Measurements from ENCODE around the gene ANKRD13D. TPM values are rescaled to one million over a fixed set of nuclear protein-coding genes. Genes with fewer than 3 reads are reported as not detected.

The ANKRD13D gene
- total RNA-seq, 1 donor from 2014 or later, result 192 TPM

GRCh38 chr11:67314218-67314617 lies 25.1 kb downstream of the ANKRD13D start:
- intact Hi-C loops (cut with micrococcal nuclease), result loop anchor here (10.0 kb wide), 1 partner anchor 229 kb away; no protein-coding TSS in a partner anchor

- intact Hi-C loops (cut with micrococcal nuclease), result loop anchor here (10.0 kb wide), 1 partner anchor 231 kb away; no protein-coding TSS in a partner anchor
Measured at GRCh38 chr11:67315325-67315909, 26.3 kb downstream of the ANKRD13D start.

GRCh38 chr11:67316882-67317204 lies 27.7 kb downstream of the ANKRD13D start:
- intact Hi-C loops (cut with micrococcal nuclease), result loop anchor here (1.0 to 10.0 kb wide), 7 partner anchors 14 to 232 kb away; partner anchors contain the start of genes GRK2, POLD4 and SSH3

- intact Hi-C loops (cut with micrococcal nuclease), result loop anchor here (1.0 to 10.0 kb wide), 7 partner anchors 15 to 233 kb away; partner anchors contain the start of genes GRK2, POLD4 and SSH3
Measured at GRCh38 chr11:67317205-67317887, 28.2 kb downstream of the ANKRD13D start.

- intact Hi-C loops (cut with micrococcal nuclease), result loop anchor here (1.0 to 10.0 kb wide), 7 partner anchors 15 to 233 kb away; partner anchors contain the start of genes GRK2, POLD4 and SSH3
Measured at GRCh38 chr11:67317888-67318555, 28.9 kb downstream of the ANKRD13D start.

GRCh38 chr11:67318876-67319275 lies 29.8 kb downstream of the ANKRD13D start:
- intact Hi-C loops (cut with micrococcal nuclease), result loop anchor here (10.0 kb wide), 1 partner anchor 234 kb away; no protein-coding TSS in a partner anchor

GRCh38 chr11:67320011-67320410 lies 30.9 kb downstream of the ANKRD13D start:
- intact Hi-C loops (cut with micrococcal nuclease), result no loop called here

GRCh38 chr11:67320691-67321090 lies 31.6 kb downstream of the ANKRD13D start:
- intact Hi-C loops (cut with micrococcal nuclease), result no loop called here

GRCh38 chr11:67321313-67321871 lies 32.3 kb downstream of the ANKRD13D start:
- intact Hi-C loops (cut with micrococcal nuclease), result no loop called here

GRCh38 chr11:67322049-67322448 lies 32.9 kb downstream of the ANKRD13D start:
- intact Hi-C loops (cut with micrococcal nuclease), result no loop called here

- intact Hi-C loops (cut with micrococcal nuclease), result no loop called here
Measured at GRCh38 chr11:67323526-67323925, 34.4 kb downstream of the ANKRD13D start.

GRCh38 chr11:67332081-67332691 lies 43.1 kb downstream of the ANKRD13D start:
- intact Hi-C loops (cut with micrococcal nuclease), result no loop called here

GRCh38 chr11:67337257-67337656 lies 48.2 kb downstream of the ANKRD13D start:
- intact Hi-C loops (cut with micrococcal nuclease), result no loop called here

- intact Hi-C loops (cut with micrococcal nuclease), result no loop called here
Measured at GRCh38 chr11:67344264-67344663, 55.2 kb downstream of the ANKRD13D start.

- intact Hi-C loops (cut with micrococcal nuclease), result no loop called here
Measured at GRCh38 chr11:67345247-67345919, 56.3 kb downstream of the ANKRD13D start.

GRCh38 chr11:67345920-67346819 lies 57.1 kb downstream of the ANKRD13D start:
- intact Hi-C loops (cut with micrococcal nuclease), result no loop called here

GRCh38 chr11:67347964-67348749 lies 59.1 kb downstream of the ANKRD13D start:
- intact Hi-C loops (cut with micrococcal nuclease), result no loop called here

- intact Hi-C loops (cut with micrococcal nuclease), result no loop called here
Measured at GRCh38 chr11:67349036-67349435, 59.9 kb downstream of the ANKRD13D start.

GRCh38 chr11:67349457-67349856 lies 60.4 kb downstream of the ANKRD13D start:
- intact Hi-C loops (cut with micrococcal nuclease), result no loop called here

Measured in T-helper 2 cell treated with Interferon-gamma antibody and Interleukin-4, amounts not matched to agents 100 ng/mL and 5 ng/mL, for 36 hours (primary cell).